Measurements from ENCODE around the gene TEKT2.

DNA sequence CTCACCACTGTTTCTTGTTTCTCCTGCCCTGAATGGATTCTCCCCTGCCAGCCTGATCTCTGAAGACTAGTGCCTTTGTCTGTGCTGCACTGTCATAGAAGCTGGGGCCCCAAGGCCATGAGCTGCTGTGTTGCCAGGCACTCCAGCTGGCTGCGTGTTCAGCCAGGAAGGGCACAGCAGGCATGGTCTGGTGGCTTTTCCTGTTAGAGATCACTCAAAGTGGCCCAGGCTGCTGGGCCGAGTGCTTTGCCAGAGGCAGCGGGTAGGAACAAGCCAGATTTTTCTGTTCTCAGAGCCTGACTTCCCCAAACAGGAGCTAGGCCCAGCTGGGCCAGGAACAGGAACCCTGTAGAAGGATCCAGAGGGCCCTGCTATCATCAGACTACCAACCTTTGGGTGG lies 10.0 kb downstream of the TEKT2 start:
- TF ChIP-seq, protein P1, sequence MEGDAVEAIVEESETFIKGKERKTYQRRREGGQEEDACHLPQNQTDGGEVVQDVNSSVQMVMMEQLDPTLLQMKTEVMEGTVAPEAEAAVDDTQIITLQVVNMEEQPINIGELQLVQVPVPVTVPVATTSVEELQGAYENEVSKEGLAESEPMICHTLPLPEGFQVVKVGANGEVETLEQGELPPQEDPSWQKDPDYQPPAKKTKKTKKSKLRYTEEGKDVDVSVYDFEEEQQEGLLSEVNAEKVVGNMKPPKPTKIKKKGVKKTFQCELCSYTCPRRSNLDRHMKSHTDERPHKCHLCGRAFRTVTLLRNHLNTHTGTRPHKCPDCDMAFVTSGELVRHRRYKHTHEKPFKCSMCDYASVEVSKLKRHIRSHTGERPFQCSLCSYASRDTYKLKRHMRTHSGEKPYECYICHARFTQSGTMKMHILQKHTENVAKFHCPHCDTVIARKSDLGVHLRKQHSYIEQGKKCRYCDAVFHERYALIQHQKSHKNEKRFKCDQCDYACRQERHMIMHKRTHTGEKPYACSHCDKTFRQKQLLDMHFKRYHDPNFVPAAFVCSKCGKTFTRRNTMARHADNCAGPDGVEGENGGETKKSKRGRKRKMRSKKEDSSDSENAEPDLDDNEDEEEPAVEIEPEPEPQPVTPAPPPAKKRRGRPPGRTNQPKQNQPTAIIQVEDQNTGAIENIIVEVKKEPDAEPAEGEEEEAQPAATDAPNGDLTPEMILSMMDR (IDR thresholded peaks at IDR 0.05): no peak
- TF ChIP-seq POLR2A (IDR thresholded peaks at IDR 0.05): no peak

Measured in lower leg skin (tissue), 3 donors.